HG02588 (cell line): Measurements from ENCODE around the gene RARB.

Experiments
- ATAC-seq: cut with Tn5 transposase; IDR thresholded peaks from one replicate; pipeline ENCODE4 v1.9.1; 2021; ENCODE audit warnings: mild to moderate bottlenecking, moderate library complexity; ENCODE audit not compliant: unreplicated experiment

The RARB gene

DNA sequence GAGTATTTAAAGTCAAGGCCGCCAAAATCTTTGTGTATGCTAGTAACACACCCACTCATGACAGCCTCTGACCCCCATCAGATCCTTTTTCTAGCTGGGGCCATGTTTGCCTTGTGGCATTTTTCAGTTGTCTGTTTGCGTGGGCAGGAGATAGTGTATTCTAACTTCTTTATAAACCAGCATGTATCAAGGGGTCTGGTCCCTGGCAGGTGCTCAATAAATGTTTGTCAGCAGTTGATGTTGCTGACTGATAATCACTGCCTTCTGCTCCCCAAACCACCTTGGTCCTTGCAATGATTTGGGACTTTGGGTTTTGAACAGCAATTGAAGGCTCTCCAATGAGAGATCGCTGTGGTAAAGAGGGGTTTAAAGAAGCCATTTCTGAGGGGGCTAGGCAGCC lies 19.2 kb downstream of the RARB start:
- no peak for ATAC-seq

DNA sequence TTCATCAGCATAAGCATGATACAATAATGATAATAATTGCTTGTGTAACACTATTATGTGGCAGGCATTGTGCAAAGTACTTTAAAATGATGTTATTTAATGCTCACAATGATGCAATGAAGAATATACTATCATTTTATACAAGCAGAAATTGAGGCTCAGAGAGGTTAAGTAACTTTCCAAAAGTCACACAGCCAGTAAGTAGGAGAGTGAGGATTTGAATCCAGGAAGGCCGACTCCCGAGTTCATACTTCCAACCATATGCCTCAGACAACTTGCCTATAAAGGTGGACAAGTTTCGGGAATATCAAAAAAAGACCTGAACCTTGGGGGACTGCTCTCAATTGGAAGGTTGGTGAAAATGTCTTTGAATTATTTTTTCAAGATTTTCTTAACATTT lies 19.9 kb downstream of the RARB start:
- ATAC-seq = no peak

DNA sequence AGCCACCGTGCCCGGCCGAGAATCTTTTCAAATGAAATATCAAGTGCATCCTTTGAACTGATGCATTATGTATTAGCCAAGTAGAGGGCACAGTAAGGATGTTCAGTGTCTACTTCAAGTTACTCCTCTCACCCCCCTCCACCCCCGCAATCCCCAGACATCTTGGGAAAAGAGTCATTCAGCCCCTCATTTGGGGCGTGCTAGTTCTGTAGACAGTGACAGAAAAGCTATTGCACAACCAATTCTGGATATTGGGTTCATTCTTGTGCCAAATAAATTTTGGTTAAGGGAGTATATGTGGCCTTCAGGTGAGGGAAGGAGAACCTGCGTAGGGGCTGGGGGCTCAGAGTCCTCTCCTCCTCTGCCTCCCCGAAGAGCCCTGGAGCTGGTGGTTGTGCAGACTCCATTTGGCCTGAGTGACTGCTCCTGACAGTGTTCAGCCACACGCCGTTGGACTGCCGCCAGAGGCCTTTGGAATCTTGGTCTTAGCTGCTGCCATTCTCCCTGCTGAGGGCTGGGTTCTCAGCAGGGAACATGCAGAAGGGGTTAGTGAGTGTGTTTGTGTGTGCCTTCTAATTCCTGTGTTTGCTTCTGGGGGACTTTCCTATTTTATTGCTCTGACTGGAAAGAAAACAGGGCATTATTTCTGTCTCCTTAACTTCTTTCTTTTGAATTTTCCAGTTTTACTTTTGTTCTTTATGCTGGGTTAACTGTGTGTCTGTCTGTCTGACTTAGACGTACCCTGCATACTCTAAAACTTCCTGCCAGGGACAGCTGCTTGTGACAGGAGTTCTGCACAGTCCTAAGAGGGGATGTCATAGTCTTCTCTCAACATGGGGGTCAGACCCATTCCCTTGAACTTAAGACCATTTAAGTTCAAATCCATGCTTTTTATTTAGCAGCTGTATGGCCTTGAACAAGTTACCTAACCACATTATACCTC lies 21.0 kb downstream of the RARB start:
- ATAC-seq = no peak

DNA sequence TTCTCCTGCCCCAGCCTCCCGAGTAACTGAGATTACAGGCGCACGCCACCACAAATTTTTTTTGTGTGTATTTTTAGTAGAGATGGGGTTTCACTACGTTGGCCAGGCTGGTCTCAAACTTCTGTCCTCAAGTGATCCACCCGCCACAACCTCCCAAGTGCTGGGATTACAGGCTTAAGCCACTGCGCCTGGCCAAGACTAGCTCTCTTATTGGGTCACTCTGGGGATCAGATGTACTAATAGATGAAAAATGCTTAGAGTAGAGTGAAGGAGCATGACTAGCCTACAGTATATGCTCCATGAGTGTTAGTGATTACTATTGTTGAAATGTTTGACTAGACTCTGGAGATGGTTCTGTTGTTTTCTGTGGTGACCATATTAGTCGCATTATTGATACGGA lies 21.8 kb downstream of the RARB start:
- no peak for ATAC-seq

DNA sequence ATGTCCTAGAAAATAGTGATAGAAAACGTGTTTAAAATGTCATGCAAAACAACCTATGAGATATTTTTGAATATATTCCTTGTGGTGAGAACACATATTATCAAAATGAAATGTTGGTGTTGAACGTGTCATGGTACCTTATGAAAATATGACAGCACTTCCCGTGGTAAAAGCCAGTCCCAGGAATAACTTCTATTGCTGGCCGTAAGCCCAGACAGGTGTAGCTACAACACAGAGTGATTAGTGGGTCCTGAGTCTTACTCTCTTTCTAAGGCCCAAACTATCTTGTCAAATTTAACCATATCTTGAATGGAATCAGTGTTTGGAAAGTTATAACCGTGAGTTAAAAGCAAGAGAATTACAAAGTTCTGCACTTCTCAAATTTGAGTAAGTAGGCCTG lies 24.1 kb downstream of the RARB start:
- no peak for ATAC-seq

DNA sequence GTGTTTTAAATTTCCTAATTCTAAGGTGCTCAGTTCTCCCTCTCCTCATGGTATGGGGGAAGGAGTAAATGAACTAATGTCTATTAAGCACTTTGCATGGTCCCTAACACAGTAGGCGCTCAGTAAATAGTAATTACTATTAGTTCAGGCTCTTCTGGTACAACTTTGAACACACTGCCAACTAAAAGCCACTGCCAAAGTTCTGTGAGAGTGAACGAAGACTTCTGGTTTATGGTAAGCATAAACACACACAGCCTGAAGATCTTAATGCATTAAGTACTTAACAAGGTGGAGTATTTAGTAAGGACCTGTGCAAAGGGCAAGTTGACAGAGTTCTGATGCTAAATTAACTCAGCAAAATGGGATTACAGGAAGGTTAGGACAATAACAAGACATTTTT lies 24.7 kb downstream of the RARB start:
- no peak for ATAC-seq

DNA sequence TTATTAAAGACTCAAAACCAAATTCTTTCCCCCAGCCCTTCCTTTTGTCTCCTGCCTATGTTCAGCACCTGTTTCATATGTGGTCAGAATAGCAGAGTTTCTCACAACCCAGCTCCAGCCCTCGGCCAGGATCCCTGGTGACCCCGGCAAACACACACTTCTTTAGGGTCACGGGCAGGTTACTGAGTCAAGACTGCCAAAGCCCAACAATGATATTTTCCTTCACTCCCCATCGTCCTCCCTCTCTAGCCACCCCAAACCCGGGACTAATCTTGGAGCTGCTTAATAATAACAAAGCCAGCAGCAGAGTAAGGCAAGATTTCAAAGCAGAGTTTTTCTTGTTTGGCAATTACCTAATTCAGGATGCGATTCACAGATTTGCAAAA lies 25.5 kb downstream of the RARB start:
- no peak for ATAC-seq

DNA sequence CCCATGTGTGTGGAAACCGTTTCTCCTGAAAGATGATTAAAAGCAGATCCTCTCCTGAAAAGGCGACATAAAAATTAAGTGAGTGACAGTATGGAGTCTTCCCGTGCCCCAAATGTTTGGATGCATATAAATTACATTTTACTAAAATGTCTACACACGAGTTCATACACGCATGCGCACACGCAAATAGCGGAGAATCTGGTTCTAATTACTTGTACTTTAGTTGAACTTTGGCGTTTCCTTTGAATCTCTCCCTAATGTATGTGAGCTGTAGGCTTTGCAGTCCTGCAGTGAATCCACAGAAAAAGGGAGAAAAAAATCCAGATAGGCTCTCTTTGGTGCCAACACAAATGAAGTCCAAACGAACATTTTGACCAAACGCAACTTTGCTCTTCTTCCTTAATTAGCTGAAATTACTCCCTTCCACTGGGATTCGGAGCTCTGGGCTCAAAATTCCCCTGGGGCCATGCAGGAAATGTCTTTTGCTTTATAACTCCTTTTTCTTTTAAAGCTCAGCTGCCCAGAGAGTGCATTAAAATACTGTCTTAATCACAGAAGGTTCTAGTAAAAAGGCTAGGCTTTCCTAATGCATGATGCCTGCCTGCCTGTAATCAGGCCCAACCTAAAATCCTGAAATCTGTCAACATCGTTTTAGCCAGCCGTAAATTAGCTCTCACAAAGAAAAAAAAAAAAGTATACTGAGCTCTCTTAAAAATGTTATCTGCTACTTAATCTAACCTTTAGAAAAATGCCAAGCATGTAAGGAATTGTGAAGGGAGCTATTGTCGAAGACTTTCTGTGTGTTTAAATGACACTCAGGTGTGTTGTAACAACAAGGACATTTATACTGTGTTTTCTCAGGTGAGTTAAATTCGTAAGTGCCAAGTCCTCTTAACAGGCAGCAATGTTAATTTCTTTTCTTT lies 26.2 kb downstream of the RARB start:
- no peak for ATAC-seq

DNA sequence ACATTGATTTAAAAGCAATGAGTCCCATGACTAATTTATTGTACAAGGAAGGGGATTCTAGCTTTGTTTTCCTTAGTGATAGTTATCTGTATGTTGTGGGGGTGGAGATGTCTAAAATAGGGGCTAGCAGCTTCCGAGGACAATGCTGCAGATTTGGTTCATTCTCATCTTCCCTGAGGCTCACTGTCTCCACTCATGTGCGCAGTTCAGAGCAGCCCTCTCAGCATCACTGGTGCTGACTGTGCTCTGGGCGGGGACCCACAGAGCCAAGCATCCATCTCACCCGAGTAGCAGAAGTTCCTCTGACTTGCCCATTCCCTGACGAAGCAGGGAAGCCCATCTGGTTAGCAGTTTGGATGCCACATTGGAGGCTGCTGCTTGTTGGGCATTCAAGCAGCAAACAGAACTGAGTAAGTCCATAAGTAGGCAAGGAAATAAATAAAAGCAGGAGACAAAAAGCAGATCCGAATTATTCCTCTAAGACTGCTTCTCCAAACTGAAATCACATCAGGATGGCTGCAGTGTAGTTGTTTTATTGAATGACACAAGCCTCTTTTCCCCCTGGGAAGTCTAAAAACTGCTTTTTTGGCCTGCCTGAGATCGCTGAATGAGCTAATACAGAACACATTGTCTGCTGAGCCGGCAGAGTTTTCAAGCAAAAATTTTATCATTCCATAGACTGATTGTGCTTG lies 27.5 kb downstream of the RARB start:
- no peak for ATAC-seq

DNA sequence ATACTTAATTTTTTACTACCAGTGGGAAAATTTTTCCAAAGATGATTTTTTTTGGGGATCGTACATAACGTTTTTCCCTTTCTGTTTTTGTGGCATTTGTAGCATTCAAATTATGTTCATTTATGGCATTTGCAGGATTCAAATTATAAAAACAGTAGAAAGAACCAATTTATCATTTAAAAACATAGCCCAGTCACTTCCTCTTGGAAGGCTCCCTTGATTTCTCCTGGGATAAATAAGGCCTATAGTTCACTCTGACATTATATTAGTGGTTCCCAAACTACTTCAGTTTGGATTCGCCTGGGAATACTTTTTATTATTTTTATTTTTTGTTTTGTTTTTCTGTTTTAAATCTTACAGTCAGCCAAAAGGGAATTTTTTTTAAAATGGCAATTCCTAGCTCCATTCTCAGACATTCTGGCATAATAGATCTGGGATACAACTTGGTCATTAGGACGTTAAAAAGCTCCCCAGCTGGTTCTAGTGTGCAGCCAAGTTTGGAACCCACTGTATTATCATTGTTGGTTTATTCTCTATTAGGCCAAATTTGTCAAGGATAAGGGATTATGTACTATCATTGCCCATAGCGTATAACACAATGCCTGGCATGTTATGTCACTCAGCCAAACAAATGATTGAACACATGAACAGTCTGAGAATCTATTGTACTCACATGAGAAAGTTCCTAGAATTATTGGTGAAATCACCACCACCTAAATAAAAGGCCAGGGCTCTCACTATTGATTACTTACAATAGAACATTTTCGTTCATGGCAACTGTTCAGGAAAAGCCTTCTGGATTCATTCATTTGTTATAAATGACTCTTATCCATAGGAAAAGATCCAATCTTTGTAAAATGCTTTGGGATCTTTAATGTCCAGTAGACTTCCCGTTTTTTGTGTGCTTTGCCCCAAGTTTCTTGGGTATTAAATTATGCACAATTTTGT lies 28.9 kb downstream of the RARB start:
- ATAC-seq = no peak

DNA sequence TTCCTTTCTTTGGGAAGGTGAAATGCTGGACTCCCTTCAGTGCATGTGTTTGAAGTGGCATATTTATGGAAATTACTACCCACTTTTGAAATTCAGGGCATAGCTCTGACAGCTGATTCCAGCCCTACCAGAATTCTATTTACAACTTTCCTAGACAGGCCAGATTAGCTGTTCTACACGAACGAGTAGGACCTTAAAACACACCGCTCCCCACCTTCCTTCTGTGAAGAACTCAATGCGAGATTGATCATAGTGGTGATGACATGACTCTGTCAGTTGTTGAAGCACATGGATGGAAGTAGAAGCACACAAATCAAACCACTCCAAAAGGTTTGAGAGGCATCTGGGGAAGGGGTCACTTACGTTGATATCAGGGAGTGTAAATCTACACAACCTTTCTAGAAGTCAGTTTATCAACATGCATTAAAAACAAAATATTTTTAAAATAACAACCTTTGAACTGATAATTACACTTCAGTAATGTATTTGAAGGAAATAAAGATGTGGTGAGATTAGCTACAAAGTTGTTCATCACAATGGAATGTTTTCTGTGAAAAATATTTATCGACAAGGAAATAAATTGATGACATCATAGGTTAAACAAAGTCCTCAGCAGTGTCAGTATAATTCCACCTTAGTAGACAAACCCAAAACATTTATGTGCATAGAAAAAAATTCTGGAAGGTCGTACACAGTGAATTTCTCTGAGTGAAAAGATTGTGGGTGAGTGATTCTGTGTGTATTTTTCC lies 29.8 kb downstream of the RARB start:
- ATAC-seq = no peak

DNA sequence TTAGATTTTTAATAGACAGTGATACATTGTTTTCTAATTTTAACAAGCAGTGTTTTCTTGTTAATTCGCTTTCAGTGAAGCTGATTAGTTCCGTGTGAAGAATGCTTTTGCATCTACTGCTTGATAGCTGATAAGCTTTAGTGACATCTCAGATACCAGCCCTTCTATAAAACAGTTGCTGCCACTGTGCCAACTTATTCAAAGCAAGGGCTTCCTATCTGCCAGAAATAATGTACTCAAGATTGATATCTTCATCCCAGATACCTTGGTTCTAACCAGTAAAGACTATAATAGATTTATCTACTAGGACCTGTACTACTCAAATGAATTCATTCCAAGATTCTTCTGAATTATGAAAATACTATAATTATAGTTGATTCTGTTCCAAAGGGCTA lies 30.4 kb downstream of the RARB start:
- ATAC-seq = no peak

DNA sequence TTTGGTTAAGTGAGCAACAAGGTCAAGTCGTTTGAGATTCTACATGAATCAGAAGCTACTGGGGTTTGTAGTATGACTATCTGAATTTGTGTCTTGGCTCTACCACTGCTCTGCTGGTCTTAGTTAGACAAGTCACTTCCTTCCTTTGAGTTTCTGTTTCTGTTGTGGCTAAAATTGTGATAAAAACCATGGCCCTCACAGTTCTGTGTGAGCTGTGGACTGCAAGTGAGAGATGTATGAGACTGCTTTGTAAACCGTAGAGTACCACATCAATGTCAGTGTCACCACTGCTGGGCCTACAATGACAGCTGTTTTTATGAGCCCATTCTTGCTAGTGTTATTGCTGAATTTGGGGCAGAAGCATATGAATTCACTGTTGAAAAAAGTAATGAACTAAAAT lies 32.7 kb downstream of the RARB start:
- peak; percentile 95 for ATAC-seq

DNA sequence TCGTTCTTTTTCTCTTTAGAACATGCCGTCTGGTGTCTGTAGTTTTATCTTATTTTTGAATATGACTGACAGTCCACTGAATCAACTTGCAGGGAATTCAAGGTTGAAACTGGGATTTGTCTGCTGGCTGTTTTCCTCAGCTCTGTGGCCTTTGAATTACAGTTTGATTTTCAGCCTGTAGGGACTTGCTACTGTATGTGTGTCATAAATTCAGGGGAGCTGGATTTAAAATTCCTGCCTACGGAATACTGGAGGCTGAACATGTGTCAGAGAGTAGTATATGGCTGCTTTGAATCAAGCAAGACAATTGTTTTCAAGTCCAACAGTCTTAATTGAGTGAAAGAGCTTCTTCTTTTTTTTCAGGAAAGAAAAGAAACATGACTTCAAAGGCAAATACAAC lies 33.9 kb downstream of the RARB start:
- ATAC-seq = no peak

DNA sequence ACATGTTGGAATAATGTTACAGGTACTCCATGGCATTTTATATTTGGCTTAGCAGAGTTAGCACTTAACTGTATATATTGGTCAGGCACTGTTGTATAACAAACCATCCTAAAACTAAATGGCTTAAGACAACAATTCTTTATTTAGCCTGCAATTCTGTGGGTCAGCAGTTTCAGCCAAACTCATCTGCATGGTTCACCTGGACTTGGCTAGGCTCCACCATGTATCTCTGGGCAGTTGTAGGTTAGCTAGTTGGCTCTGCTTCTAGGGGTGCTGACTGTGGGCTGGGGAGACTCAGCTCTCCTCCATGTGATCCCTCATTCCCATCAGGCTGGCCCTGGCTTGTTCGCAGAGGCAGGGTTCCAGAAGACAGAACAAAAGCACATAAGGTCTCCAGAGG lies 34.4 kb downstream of the RARB start:
- ATAC-seq = no peak

DNA sequence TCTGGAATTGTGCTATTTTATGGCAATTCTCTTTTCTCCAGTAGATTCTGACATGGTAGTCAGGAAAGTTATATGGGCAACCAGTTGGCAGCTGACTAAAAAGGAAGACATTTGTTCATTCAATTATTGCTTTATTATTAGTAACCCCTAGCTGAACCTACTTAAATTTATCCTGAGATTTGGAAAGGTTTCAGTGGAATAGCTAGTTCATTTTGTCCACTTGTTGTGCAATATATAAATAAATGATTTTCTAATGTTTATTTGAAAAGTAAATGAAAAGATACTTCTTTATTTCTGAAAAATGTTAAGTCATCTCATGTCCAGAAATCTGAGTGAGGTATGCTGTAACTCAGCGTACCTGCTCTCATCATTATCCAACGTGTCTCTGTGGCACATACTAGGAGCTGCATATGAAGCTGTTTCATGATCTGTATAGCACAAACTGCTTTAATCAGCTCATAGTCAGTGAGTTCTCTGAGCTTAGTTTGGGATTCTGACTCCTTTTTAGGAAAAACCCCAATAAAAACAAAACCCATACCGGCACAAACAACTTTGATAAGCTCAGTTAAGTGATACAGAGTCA lies 35.9 kb downstream of the RARB start:
- ATAC-seq = no peak

DNA sequence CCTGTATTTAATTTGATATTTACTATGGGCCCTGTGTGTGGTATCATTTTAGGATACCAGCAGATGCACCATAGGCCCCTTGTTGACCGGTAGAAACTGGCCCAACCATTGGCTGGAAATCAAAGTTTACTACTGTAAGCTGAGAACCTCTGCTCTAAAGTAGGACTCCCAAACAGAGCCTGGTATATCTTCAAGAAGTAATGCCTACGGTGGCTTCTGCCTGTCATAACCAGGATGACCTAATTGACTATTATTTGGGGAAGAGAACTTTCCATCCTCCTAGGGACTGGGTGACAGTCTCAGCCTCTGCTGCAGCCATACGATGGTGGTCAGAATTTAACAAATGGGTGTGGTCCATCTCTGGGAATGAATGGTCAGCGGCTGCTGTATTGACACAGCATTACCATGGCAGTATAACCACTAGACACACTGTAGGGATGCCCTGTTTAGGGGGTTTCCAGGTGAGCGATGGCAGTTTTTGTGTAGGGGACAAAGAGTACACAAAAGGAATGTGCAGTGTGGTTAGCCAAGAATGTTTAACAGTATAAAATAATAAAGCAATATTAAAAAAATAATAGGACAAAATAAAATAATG lies 37.3 kb downstream of the RARB start:
- no peak for ATAC-seq

DNA sequence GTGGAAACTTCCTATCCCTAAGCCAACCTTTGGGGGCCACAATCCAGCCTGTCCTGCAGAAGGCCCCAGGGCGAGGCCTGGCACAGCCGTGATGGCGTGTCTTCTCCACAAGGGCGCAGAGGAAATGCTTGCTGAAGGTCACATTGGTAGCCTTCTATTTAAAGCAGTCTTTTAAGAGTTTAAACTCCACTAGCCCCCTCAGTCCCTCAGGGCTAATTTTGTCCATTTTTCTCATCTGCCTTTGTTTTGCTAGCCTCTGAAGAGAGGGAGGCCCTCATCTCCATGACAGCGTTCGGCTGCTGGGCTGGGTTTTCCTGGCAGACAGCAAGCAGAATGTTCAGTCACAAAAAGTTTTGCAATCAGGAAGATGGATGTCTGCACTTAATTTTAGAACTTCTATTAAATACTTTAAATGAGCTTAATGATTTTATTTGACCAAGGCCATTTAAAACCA lies 40.8 kb downstream of the RARB start:
- ATAC-seq = no peak

DNA sequence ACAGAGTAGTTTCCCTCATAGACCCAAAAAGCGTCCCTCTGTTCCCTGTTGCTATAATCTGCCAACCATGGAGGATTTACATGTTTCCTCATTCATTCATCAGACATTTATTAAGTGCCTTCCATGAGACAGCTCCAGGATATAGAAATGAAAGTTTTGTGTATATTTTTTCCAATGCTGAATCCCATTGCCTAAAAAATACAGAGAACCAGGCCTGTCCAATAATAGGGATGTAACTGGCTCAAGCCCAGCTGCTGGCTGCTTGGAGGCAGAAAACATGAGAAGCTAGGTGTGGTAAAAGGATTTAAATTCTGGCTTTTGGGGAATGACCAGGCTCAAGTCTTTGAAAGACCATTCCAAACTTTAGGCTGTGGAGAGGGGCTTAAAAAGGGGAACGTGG lies 41.5 kb downstream of the RARB start:
- no peak for ATAC-seq
